ENCODE data around the gene HLA-C.
A peak's percentile ranks its signal among the peaks of the same experiment; 100 is the strongest.
"Not testable (repeated sequence)": the region's sequence is repeated elsewhere in the genome, so short reads cannot be mapped to it uniquely, and the experiment has no call there.

Gene HLA-C

DNA sequence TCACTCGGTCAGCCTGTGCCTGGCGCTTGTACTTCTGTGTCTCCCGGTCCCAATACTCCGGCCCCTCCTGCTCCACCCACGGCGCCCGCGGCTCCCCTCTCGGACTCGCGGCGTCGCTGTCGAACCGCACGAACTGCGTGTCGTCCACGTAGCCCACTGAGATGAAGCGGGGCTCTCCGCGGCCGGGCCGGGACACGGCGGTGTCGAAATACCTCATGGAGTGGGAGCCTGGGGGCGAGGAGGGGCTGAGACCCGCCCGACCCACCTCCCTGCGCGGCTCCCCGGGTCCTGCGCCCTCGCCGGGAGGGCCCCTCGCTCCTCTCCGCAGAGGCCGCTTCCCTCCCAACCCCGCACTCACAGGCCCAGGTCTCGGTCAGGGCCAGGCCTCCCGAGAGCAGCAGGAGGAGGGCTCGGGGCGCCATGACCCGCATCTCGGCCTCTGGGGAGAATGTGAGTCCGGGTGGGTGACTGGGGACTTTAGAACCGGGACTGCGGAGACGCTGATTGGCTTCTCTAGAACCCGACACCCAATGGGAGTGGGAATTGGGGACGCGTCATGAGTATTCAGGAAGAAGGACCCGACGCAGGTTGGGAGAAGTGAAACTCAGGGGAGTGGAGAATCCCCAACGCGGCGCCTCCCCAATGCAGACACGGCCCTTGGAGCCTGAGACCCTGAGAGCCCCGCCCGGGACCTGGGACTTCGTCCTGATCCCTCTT is at the start of gene HLA-C:
Gene HLA-C (minus strand): TSS at position 452 of the 717 bp plus-strand sequence. CDS start 21 bp downstream, at position 431.
- DNase-seq: peak; percentile 91

DNA sequence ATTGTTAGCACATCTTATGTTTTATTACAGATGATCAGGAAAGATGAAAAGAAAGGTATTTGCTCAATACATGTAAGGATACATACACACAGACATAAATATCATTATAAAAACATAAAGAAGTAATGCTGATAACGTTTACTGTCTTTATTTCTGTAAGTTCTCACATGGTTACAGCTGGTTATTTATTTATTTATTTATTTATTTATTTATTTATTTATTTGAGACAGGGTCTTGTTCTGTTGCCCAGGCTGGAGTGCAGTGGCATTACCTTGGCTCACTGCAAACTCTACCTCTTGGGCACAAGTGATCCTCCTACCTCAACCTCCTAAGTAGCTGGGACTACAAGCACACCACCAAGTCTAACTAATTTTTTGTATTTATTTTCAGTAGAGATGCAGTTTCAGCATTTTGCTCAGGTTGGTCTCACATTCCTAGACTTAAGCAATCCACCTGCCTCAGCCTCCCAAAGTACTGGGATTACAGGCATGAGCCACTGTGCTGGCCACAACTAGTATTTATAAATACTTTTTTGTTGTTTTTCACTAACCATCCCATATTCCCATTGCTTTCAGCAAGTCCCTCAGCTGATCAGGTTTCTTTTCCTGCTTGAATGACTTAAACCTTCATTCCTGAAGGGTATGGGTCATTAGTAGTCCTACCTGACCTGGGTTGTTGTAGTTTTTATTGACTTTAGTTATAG is 49.3 kb upstream of the HLA-C start:
- DNase-seq: no peak

DNA sequence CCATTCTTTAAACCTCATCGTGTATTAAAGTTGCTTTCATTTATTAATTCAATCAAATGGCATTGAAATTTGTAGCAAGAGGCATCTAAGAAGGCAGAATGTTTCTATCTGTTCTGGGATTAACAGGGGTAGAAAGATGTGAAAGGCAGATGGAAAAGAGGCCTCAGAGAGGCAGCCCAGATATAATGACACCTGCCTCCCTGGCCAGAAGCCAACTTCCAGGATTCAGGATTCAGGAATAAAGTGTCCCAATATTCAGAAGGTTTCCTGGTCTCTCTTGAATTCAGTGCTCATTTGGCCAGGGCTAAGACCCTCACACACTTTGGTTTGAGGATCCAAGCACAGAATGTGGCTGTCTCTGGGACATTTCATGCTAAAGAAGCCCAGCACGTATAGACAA is 45.1 kb upstream of the HLA-C start:
- no peak for DNase-seq

DNA sequence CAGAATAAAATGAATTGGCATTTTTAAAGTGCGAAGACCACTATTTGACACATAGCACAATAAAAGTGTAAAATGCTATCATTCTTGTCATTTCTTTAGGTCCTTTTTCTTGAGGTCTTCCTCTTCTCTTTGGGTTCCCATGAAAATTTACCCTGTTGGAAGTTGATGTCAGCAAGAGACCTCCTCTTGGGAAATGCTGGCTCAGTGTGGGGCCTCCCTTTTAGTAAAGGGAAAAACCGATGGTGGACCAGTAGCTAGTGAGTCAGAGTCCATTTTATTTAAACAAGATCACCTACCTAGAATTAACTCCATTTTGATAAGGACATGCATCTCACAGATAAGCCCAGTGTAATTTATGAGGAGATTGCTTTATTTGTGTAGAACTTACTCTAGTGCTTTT is 37.7 kb upstream of the HLA-C start:
- no peak for DNase-seq

DNA sequence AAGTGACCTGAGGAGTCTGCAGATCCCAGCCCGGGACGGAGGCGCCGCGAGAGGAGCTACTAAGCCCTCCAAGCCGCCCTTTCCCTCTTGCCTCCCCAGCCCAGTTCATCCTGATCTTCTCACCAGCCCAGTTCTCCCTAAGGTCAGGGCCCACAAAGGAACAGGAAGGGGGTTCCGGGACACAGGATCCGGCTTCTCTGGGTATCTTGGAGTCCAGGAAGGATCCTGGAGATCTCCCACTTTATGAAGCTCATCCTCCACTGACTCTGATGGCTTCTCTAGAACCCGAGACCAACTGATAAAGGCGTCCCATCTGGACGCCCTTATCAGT is 36.9 kb upstream of the HLA-C start:
- DNase-seq: no peak

DNA sequence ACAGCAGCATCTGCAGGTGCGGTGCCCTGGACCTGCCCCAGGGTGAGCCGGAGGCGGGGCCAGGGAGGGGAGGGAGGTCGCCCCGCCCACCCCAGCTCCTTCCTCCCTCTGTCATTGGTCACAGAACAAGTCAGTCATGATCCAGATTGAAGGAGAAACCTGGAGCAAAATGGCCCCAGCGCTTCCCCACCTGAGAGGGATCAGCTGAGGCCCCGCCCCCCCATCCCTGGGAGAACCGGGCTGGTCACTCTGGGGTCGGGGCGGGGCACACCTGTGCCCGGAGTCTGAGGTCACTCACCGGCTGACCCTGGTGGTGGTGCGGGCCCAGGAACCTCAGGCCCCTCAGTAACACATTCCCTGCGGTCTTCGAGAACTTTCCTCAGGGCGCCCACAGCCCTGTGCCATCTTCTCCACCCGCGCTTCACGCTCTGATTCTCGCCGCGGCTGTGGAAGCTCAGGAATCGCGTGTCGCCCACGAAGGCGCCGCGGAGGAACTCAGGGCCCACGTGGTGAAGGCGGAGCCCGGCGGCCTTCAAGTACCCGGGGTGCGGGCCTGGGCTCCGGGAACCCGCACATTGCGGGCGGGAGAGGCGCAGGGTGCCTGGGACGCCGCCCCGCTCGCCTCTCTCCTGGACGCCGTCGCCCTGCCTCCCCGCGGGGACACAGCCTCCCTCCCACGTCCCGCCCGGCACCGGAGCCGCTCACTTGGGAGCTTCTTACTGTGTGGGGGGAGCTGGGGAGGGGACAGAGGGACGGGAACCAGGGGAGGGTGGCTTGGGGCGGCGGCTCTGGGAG is 36.4 kb upstream of the HLA-C start:
- peak; percentile 81 for DNase-seq

DNA sequence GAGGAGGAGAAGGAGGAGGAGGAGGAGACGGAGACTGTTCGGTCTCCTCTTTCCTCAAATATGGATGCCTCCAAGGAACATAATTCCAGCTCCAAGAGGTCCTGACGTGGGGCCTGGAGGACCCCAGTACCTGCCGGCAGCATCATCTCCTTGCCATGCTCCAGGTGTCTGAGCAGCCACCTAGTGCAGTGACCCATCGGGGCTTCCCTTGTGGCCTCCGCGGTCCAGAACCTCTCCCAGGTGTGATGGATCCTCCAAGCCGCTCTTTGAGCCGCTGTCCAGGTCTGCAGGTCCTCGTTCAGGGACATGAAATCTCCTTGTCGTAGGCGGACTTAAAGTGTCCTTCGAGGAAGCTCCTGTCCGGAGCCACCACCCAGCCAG is 35.8 kb upstream of the HLA-C start:
- no peak for DNase-seq

DNA sequence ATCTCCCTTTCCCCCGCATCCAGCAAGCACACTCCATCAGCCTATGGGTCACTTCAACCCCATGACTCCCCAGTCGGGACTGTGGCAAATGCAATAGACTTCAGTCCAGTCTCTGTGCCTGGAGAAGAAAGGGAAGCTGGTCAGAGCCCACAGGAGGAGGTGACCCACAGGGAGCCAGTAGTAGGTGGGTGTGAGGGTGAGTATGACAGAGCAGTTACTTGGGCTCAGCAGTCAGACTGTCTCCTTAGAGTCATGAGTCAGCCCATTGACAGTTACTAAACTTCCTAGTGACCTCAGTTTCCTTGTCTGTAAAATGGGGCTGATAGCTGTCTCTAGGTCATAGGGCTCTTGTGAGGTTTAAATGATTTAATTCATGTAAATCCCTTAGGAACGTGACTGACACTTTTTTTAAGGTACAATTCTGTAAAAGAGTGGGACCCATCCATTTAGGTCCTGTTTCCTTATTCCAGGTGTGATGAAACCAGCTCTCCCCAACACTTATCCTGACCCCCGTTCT is 33.9 kb upstream of the HLA-C start:
- no peak for DNase-seq

DNA sequence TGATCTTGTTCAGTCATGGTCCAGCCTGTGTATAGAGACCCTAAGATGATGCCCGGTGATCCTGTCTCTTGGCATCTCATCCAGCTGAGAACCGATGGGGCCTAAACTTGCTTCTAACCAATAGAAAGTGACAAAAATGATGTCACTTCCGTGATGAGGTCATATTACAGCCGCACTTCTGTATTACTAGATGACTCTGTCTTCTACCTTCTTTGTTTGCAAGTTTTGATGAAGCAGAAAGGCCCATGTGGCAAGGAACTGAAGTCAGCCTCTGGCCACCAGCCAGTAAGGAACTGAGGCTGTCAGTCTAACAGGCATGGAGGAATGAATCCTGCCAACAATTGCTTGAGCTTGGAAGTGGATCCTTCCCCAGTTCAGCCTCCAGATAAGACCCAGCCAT is 32.8 kb upstream of the HLA-C start:
- DNase-seq: no peak

DNA sequence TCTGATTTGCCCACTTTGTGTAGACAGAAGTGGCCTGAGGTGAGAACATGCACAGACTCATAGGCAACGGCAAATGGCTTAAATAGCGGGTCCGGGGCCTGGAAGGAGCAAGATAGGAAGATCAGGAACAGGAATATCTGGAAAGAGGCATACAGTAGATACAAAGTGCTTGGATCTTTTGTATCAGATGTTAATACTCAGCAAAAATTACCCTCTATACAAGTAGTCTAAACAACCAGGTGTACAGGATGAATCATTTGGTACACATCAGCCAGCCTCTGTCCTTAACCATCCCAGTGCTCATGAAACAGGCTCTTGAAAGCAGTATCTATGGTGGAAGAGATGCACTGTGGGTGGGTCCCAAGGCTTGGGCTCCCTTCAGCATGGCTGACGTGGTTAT is 28.9 kb upstream of the HLA-C start:
- no peak for DNase-seq

DNA sequence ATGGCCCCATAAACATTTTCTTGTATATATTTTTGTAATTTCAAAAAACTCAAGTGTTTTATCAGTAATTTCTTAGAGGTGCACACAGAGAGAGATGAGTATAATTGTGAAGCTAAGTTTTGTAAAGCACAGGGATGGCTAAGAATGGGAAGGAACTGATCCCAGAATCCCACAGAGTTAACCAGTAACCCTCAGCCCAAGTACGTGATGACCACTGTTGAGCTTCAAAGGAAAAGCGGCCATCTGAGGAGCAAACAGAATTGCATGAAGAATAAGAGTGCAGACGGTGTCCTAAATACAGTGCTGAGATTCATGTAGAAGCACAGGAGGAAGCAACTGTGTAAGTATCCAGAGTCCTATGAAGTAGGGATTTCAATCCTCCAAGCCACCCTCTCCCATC is 28.1 kb upstream of the HLA-C start:
- no peak for DNase-seq

DNA sequence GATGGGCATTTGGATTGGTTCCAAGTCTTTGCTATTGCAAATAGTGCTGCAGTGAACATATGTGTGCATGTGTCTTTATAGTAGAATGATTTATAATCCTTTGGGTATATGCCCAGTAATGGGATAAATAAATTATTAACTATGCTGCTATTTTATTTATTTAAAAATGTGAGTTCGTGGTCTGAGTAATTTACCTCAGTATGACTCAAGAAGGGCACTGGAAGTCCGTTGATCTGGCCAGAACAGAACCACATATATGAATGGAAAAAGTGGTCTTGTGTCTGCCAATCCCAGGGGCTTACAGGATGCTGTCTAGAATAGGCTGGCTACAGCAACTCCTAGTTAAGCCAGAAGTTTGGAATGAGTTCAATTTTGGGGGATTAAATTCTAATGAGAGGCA is 27.6 kb upstream of the HLA-C start:
- no peak for DNase-seq

DNA sequence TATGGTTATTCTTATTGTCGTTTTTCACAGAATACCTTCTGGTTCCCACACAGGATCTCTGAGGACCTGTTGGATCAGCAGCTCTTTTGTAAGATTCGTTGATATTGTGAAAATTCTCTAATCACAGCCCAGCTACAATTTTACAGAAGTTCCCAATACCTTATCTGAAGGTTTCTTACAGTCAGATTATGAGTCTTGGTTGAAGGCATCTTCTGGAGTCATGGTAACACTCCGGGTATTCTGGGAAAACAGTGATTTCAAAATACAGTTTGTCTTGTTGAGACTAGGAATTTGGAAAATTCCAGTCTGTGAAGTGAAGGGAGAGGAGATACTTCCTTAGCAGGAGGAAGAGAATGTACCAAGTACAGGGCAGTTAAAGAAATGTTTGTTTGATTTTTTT is 22.2 kb upstream of the HLA-C start:
- no peak for DNase-seq

DNA sequence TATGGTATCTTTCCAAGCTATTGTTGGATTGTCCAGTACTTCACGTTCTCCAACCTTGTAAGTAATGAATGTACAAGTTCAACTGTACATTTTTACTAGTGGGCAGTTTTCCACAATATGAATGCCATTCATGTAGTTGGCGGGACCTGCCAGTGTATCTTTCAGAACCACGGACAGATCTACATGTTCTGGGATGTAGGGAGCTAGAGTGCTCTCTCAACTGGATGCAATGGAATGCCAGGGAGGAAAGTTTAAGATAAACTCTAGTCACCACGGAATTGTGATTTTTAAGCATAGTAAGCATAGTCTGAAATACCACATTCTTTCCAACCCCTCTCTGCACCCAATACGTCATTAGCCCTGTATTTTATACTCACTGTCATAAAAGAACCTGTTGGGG is 21.5 kb upstream of the HLA-C start:
- DNase-seq: no peak

DNA sequence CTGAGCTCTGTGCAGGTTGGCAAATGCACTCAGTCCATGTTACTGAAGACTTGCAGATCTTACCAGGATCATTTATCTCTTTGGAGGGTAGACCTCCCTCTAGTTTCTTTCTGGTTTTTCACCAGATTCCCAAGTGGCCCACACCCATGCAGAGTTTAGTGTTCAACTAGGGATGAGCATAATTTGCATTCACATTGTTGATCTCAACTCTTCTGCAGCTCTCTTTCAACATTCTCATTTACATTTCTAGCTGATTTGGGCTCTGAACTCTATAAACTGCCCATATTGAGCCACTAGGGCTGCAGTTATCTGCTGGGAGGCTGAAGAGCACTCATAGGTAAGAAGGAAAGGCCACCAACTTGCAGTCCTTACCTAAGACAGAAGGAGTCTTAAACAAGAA is 17.9 kb upstream of the HLA-C start:
- DNase-seq: no peak

DNA sequence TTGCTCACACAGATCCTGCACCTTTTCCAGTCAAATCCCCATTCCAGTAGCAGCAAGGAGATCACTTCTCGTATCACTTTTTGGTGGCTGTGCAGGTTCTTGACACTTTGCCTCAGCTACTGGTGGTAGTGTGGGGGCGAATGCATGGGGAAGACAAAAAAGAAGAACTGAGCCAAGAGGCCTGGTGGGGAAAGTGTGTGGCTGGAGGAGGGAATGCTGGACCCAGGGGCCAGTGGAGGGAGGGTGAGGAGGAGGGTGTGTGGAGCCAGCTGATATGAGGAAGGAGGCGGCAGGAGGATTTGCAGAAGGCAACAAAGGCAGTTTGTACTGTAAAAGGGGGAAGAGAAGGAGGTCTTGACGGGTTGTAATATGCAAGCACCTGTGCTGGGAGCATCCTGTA is 15.7 kb upstream of the HLA-C start:
- no peak for DNase-seq

DNA sequence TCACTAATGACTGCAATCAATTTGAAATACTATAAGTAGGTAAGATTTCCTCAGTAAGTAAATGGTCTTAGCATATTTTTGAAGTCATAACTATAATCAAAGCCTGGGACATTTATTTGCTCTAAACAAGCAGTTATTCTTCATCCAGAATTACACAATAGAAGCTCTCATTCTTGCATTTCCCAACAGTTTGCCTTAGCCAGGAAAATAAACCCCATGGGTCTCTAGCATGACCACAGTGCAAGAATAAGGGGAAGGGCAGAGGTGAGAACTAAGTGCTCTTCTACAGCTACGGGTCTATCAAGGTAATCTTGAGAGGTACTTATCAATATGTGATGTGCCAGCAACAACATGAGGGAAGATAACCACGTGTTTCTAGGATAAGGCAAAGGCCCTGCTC is 14.1 kb upstream of the HLA-C start:
- no peak for DNase-seq

DNA sequence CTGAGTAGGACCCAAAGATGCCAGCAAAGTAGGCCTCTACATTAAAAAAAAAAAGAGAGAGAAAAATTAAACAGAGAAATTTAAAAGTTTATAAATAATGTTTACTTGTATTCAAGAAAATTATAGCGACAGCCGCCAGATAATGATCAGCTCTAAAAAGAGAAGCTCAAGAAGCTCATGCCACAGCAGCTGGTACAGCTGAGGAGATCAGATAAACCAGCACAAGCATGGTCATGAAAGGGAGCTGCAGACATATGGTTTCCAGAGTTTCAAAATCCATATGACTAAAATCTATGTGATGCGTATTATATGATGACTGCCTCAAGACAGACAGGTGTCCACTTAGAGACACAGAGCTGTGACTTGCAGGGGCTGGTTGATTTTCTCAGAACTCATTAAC is 13.6 kb upstream of the HLA-C start:
- no peak for DNase-seq

DNA sequence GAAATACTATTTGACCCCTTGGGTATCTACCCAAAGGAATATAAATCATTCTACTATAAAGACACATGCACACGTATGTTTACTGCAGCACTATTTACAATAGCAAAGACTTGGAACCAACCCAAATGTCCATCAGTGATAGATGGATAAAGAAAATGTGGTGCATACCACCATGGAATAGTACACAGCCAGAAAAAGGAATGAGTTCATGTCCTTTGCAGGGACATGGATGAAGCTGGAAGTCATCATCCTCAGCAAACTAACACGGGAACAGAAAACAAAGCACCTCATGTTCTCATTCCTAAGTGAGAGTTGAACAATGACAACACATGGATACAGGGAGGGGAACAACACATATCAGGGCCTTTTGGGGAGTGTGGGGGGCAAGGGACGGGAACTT is 7.8 kb upstream of the HLA-C start:
- DNase-seq: not testable (repeated sequence)

DNA sequence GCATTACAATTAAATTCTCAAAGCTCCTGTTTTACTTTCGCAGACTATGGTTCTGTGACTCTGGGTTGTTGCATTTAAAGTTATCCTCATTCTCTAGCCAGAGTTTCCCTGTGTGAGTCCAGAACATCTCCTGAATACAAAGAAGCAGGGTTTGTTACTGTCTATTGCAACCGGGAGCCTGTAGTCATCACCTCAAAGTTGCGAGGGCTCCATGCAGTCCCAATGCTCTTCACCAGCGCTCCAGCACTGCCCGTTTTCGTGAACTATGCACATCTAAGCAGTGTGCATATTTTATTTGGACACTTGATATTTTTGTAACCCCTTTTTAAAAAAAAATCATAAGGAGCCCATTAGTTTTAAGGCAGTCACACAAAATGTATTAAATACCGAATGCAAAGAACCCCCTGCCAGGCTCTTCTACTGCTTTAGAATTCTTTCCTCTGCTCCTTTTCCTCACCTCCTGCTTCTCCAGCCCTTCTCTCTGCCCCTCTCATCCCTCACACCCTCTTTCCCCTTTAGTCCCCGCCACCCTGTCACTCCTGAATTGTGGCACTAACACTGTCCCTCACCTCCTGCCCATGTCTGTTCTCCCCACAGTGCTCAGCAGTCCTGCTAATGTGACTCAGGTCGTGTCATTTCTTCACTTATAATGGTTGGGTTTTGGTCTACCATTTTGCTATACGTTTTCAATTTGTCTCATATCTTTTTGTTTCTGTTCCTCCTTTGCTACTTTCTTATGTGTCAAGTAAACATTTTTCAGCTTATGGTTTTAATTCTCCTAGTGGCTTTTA is 1.1 kb upstream of the HLA-C start:
- DNase-seq: no peak

DNA sequence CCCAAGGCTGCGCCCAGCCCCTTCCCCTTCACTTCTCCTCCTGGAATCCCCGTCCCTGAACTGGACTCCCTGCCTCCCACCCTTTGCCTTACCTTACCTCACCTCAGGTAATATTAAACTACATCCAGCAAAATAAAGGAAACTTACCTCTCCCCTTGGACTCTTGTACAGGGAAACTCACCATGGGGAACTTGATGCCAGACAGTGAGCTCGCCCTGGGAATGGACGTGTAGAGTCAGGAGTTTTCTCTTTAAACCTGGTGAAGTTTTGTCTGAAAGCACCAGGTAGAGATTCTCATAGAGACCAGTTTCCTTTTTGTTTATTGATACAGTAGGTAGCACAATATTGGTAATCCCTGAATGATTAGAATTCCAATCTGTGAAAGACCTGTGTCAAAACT is 544 bp upstream of the HLA-C start:
- DNase-seq: no peak

DNA sequence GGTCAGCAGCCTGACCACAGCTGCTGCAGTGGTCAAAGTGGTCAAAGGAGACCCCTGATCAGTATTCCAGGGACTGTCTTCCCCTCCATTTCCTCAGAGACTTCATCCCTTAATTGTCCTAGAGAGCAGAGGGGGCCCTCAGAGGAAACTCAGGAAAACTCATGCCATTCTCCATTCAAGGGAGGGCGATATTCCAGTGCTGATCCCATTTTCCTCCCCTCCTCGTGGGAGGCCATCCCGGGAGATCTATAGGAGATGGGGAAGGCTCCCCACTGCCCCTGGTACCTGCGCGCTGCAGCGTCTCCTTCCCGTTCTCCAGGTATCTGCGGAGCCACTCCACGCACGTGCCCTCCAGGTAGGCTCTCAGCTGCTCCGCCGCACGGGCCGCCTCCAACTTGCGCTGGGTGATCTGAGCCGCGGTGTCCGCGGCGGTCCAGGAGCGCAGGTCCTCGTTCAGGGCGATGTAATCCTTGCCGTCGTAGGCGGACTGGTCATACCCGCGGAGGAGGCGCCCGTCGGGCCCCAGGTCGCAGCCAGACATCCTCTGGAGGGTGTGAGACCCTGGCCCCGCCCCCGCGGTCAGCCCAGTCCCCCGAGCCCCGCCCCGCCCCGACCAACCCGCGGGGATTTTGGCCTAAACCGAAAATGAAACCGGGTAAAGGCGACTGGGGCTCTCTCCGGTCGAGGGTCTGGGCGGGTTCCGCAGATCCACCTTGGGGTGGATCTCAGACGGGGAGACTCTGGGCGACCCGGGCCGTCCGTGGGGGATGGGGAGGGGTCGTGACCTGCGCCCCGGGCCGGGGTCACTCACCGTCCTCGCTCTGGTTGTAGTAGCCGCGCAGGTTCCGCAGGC is 878 bp downstream of the HLA-C start:
- peak; percentile 19 for DNase-seq
